Bone marrow (tissue), 2 donors: ENCODE results near the gene FOXM1.
A peak's percentile ranks its signal among the peaks of the same experiment; 100 is the strongest.
"Not testable (repeated sequence)": the region's sequence is repeated elsewhere in the genome, so short reads cannot be mapped to it uniquely, and the experiment has no call there.

Experiments
- DNase-seq, 2 donors: peaks; one replicate each; lab custom pipeline; 2025; lab: John Stamatoyannopoulos, UW

Gene FOXM1

GRCh38 chr12:2884810-2885209 lies 7.8 kb upstream of the FOXM1 start:
- no peak for DNase-seq

- DNase-seq, result no peak
These were observed 2.9 kb upstream of the FOXM1 start for GRCh38 chr12:2879853-2880252.

GRCh38 chr12:2877953-2878732 lies 1.2 kb upstream of the FOXM1 start:
- DNase-seq, result peak in 1 of 2 donors; percentile 15

GRCh38 chr12:2876431-2877046 lies 435 bp downstream of the FOXM1 start:
- DNase-seq, result no peak

GRCh38 chr12:2868986-2869632 lies 7.9 kb downstream of the FOXM1 start:
- not testable (repeated sequence) for DNase-seq

- DNase-seq, result no peak
These were observed 12.8 kb downstream of the FOXM1 start for GRCh38 chr12:2864198-2864597.

GRCh38 chr12:2863402-2863801 lies 13.6 kb downstream of the FOXM1 start:
- DNase-seq, result not testable (repeated sequence)

- no peak for DNase-seq
These were observed 14.1 kb downstream of the FOXM1 start for GRCh38 chr12:2862876-2863275.

GRCh38 chr12:2860170-2860569 lies 16.8 kb downstream of the FOXM1 start:
- no peak for DNase-seq

- DNase-seq, result no peak
These were observed 18.0 kb downstream of the FOXM1 start for GRCh38 chr12:2858944-2859421.

- DNase-seq, result no peak
These were observed 18.6 kb downstream of the FOXM1 start for GRCh38 chr12:2858334-2858733.

GRCh38 chr12:2857576-2857975 lies 19.4 kb downstream of the FOXM1 start:
- DNase-seq, result no peak

GRCh38 chr12:2857021-2857431 lies 19.9 kb downstream of the FOXM1 start, which contains the start of gene TEX52:
Gene TEX52, minus strand, starts transcription at chr12:2857039. Its CDS starts 13 bp downstream, at chr12:2857026.
- no peak for DNase-seq

GRCh38 chr12:2856051-2856450 lies 20.9 kb downstream of the FOXM1 start:
- no peak for DNase-seq

- DNase-seq, result no peak
These were observed 21.4 kb downstream of the FOXM1 start for GRCh38 chr12:2855546-2855945.

- no peak for DNase-seq
These were observed 22.1 kb downstream of the FOXM1 start for GRCh38 chr12:2854669-2855453.

- DNase-seq, result peak in 1 of 2 donors; percentile 28
These were observed 23.3 kb downstream of the FOXM1 start for GRCh38 chr12:2853626-2854025.

GRCh38 chr12:2851931-2852330 lies 25.0 kb downstream of the FOXM1 start:
- no peak for DNase-seq

GRCh38 chr12:2845280-2845679 lies 31.7 kb downstream of the FOXM1 start:
- no peak for DNase-seq

GRCh38 chr12:2844786-2845185 lies 32.2 kb downstream of the FOXM1 start:
- DNase-seq, result no peak

GRCh38 chr12:2842948-2843347 lies 34.0 kb downstream of the FOXM1 start:
- DNase-seq, result no peak

GRCh38 chr12:2841056-2841650 lies 35.8 kb downstream of the FOXM1 start:
- DNase-seq, result no peak
